ENCODE results near the gene CLPSL2.
A peak's percentile ranks its signal among the peaks of the same experiment; 100 is the strongest.
"Not testable (repeated sequence)": the region's sequence is repeated elsewhere in the genome, so short reads cannot be mapped to it uniquely, and the experiment has no call there.

CLPSL2 gene

GRCh38 chr6:35776364-35777215 is at the start of gene CLPSL2:
Gene CLPSL2 (plus strand): TSS chr6:35776598. CDS start chr6:35776619, 21 bp downstream.
- DNase-seq, result no peak

- DNase-seq, result peak; percentile 58
These were observed 49.0 kb upstream of the CLPSL2 start for GRCh38 chr6:35727231-35727934.

GRCh38 chr6:35727935-35728682 is 48.3 kb upstream of the CLPSL2 start:
- peak; percentile 92 for DNase-seq

GRCh38 chr6:35728683-35729678 is 47.4 kb upstream of the CLPSL2 start:
- peak; percentile 66 for DNase-seq

GRCh38 chr6:35729722-35730121 is 46.7 kb upstream of the CLPSL2 start:
- no peak for DNase-seq

GRCh38 chr6:35730745-35731413 is 45.5 kb upstream of the CLPSL2 start:
- DNase-seq, result no peak

GRCh38 chr6:35731414-35731735 is 45.0 kb upstream of the CLPSL2 start:
- peak; percentile 67 for DNase-seq

- peak; percentile 70 for DNase-seq
These were observed 44.5 kb upstream of the CLPSL2 start for GRCh38 chr6:35731736-35732532.

GRCh38 chr6:35733633-35734032 is 42.8 kb upstream of the CLPSL2 start:
- DNase-seq, result no peak

GRCh38 chr6:35734319-35734718 is 42.1 kb upstream of the CLPSL2 start:
- not testable (repeated sequence) for DNase-seq

GRCh38 chr6:35735452-35735851 is 40.9 kb upstream of the CLPSL2 start:
- DNase-seq, result no peak

GRCh38 chr6:35736253-35736894 is 40.0 kb upstream of the CLPSL2 start:
- peak; percentile 13 for DNase-seq

- DNase-seq, result no peak
These were observed 39.4 kb upstream of the CLPSL2 start, which contains the start of gene ARMC12 for GRCh38 chr6:35736982-35737412. Gene ARMC12 (plus strand): TSS chr6:35737032. CDS start chr6:35737109, 77 bp downstream.

- DNase-seq, result peak; percentile 64
These were observed 38.8 kb upstream of the CLPSL2 start for GRCh38 chr6:35737413-35738211.

GRCh38 chr6:35739645-35740524 is 36.5 kb upstream of the CLPSL2 start:
- no peak for DNase-seq

GRCh38 chr6:35742842-35743241 is 33.6 kb upstream of the CLPSL2 start:
- no peak for DNase-seq

- DNase-seq, result peak; percentile 8
These were observed 30.9 kb upstream of the CLPSL2 start for GRCh38 chr6:35745509-35745908.

- no peak for DNase-seq
These were observed 29.9 kb upstream of the CLPSL2 start for GRCh38 chr6:35746516-35746915.
